ENCODE measurements around the gene MCL1.

MCL1 gene

DNA sequence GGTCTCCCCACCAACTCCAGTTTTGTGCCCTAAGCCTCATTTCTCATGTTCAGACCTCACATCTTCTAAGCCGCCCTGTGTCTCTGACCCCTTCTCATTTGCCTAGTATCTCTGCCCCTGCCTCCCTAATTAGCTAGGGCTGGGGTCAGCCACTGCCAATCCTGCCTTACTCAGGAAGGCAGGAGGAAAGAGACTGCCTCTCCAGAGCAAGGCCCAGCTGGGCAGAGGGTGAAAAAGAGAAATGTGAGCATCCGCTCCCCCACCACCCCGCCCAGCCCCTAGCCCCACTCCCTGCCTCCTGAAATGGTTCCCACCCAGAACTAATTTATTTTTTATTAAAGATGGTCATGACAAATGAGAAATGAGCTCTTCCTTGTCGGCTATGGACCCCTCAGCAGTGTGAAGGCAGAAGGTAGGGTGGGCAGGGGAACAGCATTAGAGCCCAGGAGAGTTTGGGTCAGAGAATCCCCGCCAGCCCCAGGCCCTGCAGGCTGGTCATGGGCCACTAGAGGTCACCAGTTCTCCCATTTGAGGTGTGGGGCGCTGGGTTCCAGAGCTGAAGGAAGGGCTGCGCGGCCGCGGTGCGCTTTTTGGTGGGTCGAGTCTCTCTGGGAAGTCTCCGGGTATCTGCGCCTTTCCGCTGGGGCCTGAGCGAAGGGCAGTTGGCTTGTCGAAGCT, 18.7 kb downstream of the MCL1 start:
- ATAC-seq = peak; percentile 58
- TF ChIP-seq, protein P1, sequence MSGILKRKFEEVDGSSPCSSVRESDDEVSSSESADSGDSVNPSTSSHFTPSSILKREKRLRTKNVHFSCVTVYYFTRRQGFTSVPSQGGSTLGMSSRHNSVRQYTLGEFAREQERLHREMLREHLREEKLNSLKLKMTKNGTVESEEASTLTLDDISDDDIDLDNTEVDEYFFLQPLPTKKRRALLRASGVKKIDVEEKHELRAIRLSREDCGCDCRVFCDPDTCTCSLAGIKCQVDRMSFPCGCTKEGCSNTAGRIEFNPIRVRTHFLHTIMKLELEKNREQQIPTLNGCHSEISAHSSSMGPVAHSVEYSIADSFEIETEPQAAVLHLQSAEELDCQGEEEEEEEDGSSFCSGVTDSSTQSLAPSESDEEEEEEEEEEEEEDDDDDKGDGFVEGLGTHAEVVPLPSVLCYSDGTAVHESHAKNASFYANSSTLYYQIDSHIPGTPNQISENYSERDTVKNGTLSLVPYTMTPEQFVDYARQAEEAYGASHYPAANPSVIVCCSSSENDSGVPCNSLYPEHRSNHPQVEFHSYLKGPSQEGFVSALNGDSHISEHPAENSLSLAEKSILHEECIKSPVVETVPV (CRISPR knock-in tag; IDR thresholded peaks at IDR 0.05) = no peak
- TF ChIP-seq ZFP3 (CRISPR knock-in tag; IDR thresholded peaks at IDR 0.05) = 0 out of 2 replicates have a peak, but pooled peaks have one; percentile 11

- TF ChIP-seq, protein P2, sequence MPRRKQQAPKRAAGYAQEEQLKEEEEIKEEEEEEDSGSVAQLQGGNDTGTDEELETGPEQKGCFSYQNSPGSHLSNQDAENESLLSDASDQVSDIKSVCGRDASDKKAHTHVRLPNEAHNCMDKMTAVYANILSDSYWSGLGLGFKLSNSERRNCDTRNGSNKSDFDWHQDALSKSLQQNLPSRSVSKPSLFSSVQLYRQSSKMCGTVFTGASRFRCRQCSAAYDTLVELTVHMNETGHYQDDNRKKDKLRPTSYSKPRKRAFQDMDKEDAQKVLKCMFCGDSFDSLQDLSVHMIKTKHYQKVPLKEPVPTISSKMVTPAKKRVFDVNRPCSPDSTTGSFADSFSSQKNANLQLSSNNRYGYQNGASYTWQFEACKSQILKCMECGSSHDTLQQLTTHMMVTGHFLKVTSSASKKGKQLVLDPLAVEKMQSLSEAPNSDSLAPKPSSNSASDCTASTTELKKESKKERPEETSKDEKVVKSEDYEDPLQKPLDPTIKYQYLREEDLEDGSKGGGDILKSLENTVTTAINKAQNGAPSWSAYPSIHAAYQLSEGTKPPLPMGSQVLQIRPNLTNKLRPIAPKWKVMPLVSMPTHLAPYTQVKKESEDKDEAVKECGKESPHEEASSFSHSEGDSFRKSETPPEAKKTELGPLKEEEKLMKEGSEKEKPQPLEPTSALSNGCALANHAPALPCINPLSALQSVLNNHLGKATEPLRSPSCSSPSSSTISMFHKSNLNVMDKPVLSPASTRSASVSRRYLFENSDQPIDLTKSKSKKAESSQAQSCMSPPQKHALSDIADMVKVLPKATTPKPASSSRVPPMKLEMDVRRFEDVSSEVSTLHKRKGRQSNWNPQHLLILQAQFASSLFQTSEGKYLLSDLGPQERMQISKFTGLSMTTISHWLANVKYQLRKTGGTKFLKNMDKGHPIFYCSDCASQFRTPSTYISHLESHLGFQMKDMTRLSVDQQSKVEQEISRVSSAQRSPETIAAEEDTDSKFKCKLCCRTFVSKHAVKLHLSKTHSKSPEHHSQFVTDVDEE (CRISPR knock-in tag; IDR thresholded peaks at IDR 0.05) = no peak
- TF ChIP-seq ESRRG (CRISPR knock-in tag; IDR thresholded peaks at IDR 0.05) = no peak
- TF ChIP-seq, protein P1 (CRISPR knock-in tag; IDR thresholded peaks at IDR 0.05) = no peak
- no peak for TF ChIP-seq ISL1 (CRISPR knock-in tag; IDR thresholded peaks at IDR 0.05)
- no peak for TF ChIP-seq ARNTL (CRISPR knock-in tag; IDR thresholded peaks at IDR 0.05; ENCODE audit: borderline replicate concordance, low read depth)
- no peak for TF ChIP-seq SNAI2 (CRISPR knock-in tag; IDR thresholded peaks at IDR 0.05)
- TF ChIP-seq CREB5 (CRISPR knock-in tag; IDR thresholded peaks at IDR 0.05; ENCODE audit: low read depth) = no peak
- no peak for TF ChIP-seq ZNF8 (CRISPR knock-in tag; IDR thresholded peaks at IDR 0.05)
- peak; percentile 10 for ATAC-seq
These were observed 19.4 kb downstream of the MCL1 start for GRCh38 chr1:150560011-150560438.

DNA sequence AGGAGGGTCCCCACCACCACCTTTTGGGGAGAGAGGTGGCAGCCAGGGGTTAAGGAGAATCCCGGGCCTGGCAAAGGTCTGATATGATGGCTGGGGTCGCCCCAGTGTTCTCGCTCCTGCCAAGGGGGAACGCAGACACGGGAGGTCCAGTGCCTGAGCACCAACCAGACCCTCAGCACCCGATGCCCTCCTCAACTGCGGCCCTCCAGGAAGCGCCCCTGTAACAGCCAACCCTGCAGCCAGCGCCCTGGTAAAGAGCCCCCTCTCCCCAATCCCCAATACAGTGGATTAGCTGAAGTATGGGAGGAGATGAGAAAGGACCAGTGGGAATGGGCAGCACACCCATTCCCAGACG, 19.8 kb downstream of the MCL1 start:
- no peak for ATAC-seq
- no peak for TF ChIP-seq ZNF8 (CRISPR knock-in tag; IDR thresholded peaks at IDR 0.05)
- no peak for TF ChIP-seq GLIS3 (CRISPR knock-in tag; IDR thresholded peaks at IDR 0.05)
- TF ChIP-seq TOX (CRISPR knock-in tag; IDR thresholded peaks at IDR 0.05; ENCODE audit: borderline replicate concordance) = no peak
- no peak for TF ChIP-seq ZFP30 (CRISPR knock-in tag; IDR thresholded peaks at IDR 0.05)
- TF ChIP-seq ZC3H10 (CRISPR knock-in tag; IDR thresholded peaks at IDR 0.05) = no peak
- TF ChIP-seq CSDC2 (CRISPR knock-in tag; IDR thresholded peaks at IDR 0.05) = no peak
- no peak for TF ChIP-seq PATZ1 (CRISPR knock-in tag; IDR thresholded peaks at IDR 0.05; ENCODE audit: borderline replicate concordance)
- TF ChIP-seq ZNF70 (CRISPR knock-in tag; IDR thresholded peaks at IDR 0.05) = no peak
- no peak for TF ChIP-seq SNAI2 (CRISPR knock-in tag; IDR thresholded peaks at IDR 0.05)
- TF ChIP-seq, protein P1 (CRISPR knock-in tag; IDR thresholded peaks at IDR 0.05) = no peak
- TF ChIP-seq ZFP3 (CRISPR knock-in tag; IDR thresholded peaks at IDR 0.05) = no peak
- TF ChIP-seq ZNF565 (CRISPR knock-in tag; conservative IDR thresholded peaks at IDR 0.05; ENCODE audit: low read depth) = no peak
- TF ChIP-seq BACH2 (CRISPR knock-in tag; IDR thresholded peaks at IDR 0.05; ENCODE audit: borderline replicate concordance) = no peak
- TF ChIP-seq, protein P3, sequence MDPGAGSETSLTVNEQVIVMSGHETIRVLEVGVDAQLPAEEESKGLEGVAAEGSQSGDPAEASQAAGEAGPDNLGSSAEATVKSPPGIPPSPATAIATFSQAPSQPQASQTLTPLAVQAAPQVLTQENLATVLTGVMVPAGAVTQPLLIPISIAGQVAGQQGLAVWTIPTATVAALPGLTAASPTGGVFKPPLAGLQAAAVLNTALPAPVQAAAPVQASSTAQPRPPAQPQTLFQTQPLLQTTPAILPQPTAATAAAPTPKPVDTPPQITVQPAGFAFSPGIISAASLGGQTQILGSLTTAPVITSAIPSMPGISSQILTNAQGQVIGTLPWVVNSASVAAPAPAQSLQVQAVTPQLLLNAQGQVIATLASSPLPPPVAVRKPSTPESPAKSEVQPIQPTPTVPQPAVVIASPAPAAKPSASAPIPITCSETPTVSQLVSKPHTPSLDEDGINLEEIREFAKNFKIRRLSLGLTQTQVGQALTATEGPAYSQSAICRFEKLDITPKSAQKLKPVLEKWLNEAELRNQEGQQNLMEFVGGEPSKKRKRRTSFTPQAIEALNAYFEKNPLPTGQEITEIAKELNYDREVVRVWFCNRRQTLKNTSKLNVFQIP (CRISPR knock-in tag; IDR thresholded peaks at IDR 0.05; ENCODE audit: borderline replicate concordance, low read depth) = no peak
- TF ChIP-seq, protein P2 (CRISPR knock-in tag; IDR thresholded peaks at IDR 0.05) = no peak
